Inferior parietal cortex (tissue), 1 donor: ENCODE results near the gene AMT.
"Not testable (repeated sequence)": the region's sequence is repeated elsewhere in the genome, so short reads cannot be mapped to it uniquely, and the experiment has no call there.

Source experiments
- DNase-seq: peaks from one replicate; pipeline ENCODE4 v3.0.0-alpha.2; 2016; ENCODE audit errors: extremely low spot score

The AMT gene

GRCh38 chr3:49424816-49425215, 2.5 kb upstream of the AMT start:
- DNase-seq, result no peak

DNA sequence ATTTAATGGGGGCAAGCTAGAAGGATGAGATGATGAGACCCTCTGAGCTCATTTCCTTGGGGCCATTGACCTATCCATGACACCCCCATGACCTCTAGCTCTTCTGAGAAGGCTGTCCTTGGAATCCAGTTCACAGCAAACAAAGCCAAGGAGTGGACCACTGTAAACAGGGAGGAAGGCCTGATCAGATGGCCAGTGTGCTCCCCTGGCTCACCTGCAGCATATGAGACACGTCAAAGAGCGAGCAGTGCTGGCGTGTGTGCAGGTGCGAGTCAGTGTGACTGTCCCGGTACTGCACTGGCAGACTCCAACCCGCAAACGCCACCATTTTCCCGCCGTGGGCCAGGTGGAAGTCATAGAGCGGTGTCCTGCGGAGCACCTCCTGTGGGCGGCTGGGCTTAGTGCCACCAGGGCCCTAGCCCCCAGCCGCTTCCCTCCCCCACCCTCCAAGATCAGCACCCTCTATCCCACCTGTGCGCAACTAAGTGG, 339 bp downstream of the AMT start:
- no peak for DNase-seq

GRCh38 chr3:49417516-49418120, 4.7 kb downstream of the AMT start:
- no peak for DNase-seq

DNA sequence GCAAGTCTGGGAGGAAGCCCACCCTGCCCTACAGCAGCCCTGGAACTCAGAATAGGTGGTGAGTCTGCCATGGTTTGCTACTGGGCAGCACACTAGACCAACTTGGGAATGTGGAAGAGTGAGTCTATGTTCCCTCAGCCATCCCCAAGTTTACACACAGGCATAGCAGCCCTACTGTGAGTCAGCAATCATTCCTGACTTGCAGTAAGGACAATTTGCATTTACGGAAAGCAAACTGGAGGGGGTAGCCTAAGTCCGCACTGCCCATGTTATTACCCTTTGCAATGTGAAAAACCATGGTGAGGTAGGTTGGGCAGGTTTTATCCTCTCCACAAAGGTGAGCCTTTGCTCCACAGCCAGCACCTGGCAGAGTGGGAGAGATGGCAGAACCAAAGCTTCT, 5.4 kb downstream of the AMT start:
- no peak for DNase-seq

DNA sequence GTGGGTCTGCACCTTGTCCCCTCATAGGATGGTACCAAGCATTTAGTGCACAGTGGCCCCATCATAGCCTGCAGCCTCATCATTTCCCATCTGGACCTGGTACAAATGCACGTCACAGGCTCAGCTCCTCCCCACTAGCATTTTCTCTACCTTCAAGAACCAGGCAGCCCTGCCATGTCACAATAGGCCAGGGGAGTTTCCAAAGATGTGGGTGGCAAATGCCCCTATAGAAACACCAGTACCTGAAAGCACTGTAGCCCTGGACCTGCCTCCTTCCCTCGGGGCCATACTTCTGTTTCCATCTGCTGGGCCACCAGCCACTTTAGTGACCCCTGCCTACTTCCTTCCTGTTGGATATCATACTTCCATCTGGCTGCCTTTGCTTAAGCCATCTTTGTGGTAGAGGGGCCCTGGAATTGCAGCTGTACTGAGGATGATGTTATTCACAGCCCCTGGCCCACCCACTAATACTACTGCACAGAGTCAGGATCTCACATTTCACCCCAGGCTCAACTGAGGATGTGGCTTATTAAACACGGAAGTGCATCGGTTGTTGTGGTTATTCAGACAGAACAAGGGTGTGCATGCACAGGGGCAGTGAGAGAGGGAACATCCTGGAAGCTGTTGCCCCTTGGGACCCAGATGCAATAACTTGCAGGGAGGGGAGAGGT, 6.2 kb downstream of the AMT start:
- no peak for DNase-seq

DNA sequence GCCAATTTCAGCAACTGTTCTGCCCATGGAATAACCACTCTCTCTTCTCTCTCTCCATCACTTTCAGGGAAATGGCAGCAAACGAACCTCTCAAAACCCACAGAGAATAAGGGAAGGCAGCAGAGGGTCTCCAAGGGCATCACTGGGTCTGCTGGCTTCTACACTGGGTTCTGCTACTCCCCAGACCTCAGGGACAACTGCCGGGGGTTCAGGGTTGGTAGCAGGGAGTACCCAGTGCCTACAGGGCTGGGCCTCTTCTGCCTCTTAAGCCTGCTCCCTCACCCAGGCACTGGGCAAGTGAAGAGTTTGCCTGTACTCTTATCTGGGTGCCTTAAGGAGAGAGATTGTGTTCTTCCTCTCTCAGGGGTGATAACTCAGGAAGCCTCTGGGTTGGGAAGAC, 7.5 kb downstream of the AMT start:
- DNase-seq, result no peak

DNA sequence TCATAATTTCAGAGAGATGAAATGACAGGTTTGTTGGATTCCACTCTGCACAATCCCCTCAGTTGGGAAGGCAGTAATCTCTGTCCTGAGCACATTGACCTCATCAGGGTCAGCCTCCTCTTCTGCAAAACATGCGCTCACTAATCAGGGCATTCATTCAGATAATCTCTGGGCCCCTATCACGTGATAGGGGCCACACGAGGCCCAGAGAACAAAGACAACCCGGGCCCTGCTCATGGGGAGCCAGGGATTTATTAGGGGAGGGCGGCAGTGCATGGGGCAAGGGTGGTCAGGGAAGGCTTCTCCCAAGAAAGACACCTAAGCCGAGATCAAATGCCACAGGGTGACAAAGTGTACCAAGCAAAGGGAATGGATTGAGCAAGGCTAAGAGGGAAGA, 8.9 kb downstream of the AMT start:
- DNase-seq, result no peak

GRCh38 chr3:49412632-49413337, 9.5 kb downstream of the AMT start:
- no peak for DNase-seq

DNA sequence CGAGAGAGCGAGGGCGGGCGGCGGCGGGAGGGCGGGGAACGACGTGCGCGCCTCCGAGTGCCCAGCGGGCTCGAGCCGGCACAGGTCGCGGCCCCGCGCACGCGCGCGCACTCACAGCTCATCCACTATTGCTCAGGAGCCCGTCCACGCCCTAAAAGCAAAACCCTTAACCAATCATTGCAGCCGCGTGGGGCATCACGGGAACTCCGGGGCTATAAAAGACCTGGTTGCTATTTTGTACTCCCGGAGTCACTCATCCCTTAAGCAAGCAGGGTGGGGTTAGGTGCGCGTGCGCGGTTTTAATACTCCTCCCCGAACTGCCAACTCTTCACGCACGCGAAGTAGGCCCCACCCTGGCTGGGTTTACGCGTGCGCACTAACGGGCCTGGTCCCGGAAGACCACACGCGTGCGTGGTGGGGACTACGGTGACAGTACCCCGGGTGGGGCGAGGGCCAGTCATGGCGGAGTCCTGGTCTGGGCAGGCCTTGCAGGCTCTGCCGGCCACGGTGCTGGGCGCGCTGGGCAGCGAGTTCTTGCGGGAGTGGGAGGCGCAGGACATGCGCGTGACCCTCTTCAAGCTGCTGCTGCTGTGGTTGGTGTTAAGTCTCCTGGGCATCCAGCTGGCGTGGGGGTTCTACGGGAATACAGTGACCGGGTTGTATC, 10.2 kb downstream of the AMT start, which contains the start of the genes RHOA and TCTA:
Gene RHOA, minus strand, starts transcription at position 9 of the 664 bp plus-strand sequence. CDS start 36,387 bp downstream, outside the sequence.
Gene TCTA, plus strand, starts transcription at position 456 of the 664 bp plus-strand sequence. Its CDS starts 4 bp downstream, at position 460.
- peak; percentile 100 for DNase-seq

GRCh38 chr3:49411535-49411967, 10.7 kb downstream of the AMT start:
- DNase-seq, result no peak

GRCh38 chr3:49410846-49411534, 11.3 kb downstream of the AMT start:
- no peak for DNase-seq

DNA sequence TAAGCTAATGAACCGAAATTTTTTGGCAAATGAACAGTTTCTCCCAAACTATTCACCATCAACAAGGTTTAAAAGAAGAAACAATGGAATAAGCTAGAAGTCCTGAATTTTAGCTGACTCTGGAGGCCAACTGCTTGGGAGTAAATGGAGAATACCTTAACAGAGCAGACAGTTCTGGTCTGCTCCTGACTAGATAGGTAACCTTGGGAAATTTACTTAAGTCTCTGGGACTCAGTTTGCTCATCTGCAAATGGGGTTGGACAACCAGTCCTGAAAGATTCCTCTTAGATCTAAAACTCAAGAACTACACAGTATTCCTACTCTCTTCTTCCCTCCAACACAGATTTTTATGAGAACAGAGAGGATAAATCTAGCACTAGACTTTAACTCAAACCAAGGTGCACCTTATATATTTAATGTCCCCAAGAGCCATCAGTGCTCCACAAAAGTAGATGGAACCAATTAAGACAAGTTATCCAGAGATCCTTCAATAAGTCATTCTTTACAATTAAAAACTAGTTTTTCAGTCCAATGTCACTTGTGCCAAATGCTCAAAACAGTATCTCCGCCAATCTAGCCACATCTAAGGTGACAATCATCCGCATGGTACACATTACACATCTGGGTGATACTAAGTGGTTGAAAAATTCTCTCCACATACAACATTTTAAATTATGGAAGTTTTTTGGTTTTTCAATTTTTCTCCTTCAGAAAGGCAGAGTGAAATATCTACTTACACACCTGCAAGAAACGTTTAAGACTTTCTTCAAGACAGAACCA, 12.0 kb downstream of the AMT start:
- DNase-seq, result no peak

- DNase-seq, result no peak
Measured at GRCh38 chr3:49406571-49407565, 15.4 kb downstream of the AMT start.

- DNase-seq, result not testable (repeated sequence)
Measured at GRCh38 chr3:49405570-49405969, 16.7 kb downstream of the AMT start.

- DNase-seq, result no peak
Measured at GRCh38 chr3:49403891-49404290, 18.4 kb downstream of the AMT start.

- no peak for DNase-seq
Measured at GRCh38 chr3:49401766-49402165, 20.5 kb downstream of the AMT start.

DNA sequence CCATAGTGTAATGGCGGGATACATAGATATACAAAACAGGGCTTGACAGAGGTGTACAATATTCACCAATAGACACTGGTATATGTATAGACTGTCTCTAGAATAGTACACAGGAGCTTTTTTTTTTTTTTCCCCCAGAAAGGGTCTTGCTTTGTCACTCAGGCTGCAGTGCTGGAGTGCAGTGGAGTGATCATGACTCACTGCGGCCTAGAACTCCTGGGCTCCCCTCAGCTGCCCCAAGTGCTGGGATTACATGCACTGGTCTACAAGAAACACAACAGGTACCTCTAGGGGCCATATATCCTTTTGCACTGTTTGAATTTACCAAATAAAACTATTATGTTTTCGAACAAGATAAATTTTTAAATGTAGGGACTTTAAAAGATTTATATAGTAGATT, 22.8 kb downstream of the AMT start:
- DNase-seq, result no peak

DNA sequence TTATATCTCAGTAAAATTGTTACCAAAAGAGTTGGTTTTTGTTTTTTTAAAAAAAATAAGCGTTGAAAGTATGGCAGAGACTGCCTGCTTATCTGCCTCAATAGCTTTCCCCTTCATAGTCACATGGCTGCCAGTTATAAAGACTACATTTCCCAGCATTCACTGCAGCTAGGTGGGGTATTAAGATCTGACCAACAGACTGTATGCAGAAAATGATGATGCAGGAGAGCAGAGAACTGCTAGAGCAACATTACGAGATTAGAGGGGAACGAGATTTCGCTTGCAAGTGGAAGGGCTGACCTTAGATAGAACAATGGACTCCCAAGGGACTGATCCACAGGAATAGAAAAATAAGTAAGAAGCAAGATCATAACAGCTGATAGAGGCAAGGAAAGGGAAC, 24.8 kb downstream of the AMT start:
- peak; percentile 68 for DNase-seq

- DNase-seq, result not testable (repeated sequence)
Measured at GRCh38 chr3:49391310-49391709, 31.0 kb downstream of the AMT start.
